Embryonic facial prominence (tissue), 1 donor: ENCODE results near the gene GRIA1.

Experiments used
- DNase-seq: peaks from one replicate; pipeline ENCODE4 v3.0.0-alpha.2; 2016; ENCODE audit errors: extremely low spot score

The GRIA1 gene

DNA sequence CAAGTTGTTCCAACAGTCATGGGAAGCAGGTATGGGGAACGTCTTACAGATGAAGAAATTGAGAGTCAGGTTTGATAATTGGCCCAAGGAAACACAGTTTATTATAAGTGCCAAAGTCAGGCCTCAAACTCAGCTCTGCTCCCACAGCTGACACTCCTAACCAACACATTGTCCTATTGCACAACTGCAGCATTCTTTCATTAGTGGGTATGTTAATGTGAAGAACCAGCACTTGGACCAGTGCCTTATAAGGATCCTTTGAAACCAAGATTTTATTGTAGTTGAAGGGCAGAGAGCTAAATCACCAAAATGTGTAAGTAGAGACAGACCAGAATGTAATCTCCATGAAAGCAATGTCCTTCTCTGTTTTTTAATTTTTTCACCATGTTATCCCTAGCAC lies 56.1 kb downstream of the GRIA1 start:
- DNase-seq, result no peak

DNA sequence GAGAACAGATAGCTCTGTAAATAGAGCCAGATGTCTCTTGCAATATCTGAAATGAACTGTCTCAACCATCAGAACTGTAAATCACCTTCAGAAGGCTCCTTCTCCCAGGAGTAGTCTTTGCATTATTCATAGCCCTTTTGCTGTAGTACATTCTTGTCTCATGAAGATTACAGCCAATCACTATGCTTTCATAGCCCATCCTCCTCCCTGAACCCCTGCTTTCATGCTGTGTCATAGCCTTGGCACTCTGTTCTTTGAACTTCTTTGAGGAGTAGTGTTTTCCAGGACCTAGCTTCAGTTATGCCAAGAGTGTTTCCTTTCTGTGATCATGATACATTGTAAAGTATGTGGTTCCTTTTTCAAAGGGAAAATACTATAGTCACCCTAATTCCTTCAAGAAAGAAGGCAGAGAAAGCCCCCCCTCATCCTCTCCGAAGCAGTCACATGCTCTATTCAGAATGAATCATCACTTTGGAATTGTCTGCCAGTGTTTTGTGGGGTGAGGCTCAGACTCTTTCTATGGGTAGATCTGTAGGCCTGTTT lies 61.1 kb downstream of the GRIA1 start:
- DNase-seq, result no peak

DNA sequence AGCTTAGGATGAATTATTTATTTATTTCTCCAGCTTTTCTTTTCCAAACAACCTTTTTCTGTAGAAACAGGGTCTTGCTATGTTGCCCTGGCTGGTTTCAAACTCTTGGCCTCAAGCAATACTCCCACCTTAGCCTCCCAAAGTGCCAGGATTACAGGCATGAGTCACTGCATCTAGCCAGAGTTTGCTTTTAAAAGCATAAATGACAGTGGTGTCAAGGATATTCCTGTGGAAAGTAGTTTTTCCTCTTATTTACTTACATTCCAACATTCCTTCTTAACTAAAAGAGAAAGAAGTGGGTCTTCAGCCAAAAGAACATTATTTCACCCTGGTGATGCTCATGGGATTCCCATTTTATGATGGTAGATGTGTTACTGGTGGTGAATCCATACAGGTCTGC lies 62.4 kb downstream of the GRIA1 start:
- no peak for DNase-seq

DNA sequence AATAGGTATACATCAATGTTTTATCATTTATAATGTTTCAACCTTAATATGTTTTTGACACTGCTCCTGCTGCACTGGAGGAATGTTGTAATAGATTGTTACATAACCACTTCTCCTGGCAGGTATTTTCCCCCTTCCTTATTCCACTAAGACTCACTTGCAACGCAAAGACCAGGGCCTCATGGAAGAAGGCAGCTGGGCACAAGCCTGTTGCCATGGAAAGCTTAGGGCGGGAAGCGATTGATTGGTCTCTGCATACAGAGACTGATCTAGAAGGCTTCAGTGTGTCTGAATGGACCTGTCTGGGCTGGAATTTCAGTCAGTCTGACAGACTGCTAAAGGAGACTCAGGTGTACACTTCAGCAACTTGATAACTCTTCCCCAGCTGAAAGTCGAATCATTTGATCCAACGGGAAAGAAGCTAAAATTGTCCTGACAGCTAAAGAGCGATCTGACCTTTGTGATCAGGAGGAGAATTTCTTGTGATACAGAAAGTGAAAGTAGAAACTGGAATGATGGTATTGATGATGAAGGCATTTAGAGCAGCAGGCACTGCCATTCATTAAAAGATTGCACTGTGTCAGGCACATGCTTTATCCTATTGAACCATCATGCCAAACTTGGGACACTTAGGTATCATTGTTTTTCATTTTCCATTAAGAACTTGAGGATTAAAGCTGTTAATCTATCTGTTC lies 65.1 kb downstream of the GRIA1 start:
- DNase-seq, result no peak

DNA sequence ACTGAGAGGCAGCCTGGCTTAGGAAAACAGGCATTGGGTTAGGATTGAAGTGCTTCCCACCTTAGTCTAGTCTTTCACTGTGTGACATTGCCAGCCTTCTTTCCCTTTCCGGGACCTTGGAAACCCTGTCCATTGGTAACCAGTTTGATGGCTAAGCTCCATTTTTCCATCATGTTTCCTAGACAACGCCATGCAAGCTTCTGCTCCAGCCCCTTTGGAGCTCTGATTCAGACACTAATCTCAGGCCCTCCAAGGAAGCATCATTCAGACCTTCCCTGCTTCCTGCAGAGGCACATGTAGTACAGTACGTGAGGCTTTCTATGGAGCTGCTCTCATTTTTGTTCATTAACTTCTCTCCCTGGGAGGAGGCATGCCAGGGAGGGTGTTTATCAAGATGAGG lies 68.5 kb downstream of the GRIA1 start:
- no peak for DNase-seq

DNA sequence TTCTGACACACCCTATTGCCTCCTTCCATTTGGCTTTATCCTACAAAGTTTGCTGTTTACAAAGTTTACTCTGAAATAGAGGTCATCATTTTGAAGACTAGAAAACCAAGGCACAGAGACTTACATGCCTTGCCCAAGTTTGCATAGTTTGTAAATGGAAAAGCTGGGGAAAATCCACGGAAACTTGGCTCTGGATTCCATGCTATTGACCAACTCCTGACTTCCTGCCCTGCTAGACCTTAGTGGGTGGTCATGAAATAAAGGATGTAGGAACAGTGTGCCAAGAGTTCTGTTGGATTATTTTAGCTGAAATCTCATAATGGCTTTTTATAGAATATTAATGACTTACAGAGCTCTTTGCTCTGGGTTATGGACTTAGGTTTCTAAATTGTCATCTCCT lies 69.5 kb downstream of the GRIA1 start:
- no peak for DNase-seq

DNA sequence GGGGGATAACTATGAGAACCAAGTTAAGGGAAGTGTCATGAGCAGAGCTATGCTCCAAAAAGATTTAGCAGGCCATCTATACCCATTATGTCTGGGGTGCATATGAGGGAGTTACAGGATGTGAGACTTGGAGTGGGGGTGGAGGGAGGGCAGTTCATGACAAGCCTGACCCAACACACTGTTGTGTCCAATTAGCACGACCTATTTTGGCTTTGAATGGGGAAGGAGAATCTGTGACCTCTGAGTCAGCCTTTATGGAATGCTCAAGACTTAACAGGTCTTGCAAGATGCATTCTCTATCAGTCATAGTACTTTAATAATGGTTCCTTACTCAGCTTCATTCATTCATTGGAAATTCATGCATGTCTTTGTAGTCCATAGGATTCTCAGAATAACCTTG lies 71.7 kb downstream of the GRIA1 start:
- DNase-seq, result no peak

DNA sequence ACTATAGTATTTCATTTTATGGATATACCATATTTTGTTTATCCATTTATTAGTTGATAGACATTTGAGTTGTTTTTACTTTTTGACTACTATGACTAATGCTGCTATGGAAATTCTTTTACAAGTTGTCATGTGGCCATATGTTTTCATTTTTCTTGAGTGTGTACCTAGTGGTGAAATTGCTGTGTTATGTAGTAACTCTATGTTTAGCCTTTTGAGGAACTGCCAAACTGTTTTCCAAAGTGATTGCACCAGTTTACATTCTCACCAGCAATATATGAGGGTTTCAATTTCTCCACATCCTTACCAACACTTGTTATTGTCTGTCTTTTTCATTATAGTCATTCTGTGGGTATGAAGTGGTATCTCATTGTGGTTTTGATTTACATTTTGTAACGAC lies 75.4 kb downstream of the GRIA1 start:
- no peak for DNase-seq

DNA sequence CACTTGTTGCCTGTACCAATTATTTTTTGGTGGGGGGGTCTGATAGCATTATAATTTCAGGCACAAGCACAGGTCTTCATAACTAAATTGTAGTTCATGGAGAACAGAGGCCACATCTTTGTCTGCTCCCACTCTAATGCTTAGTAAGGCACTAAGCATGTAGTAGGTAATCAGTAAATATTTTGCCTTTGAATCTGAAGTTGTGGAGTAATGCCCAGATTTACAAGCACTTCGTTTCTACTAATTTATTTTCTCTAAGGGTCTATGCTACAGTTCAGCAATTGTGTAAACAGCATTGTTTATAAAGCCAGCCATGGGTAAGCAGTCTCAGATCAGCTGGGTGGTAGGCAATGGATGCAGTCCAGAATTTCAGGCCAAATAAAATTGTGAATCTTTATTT lies 78.6 kb downstream of the GRIA1 start:
- no peak for DNase-seq

DNA sequence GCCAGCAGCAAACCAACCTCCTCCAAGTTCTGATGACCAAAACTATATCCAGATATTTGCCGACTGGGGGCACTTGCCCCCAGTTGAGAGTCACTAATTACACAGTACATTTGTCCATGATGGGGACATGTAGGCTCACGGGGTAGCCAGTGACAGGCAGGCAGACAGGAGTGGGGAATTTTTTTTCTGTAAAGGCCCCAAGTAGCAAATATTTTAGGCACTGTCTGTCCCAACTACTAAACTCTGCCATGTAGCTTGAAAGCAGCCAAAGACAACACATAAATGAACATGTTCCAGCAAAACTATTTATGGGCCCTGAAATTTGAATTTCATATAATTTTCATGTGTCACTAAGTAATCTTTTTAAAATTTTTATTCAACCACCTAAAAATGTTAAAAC lies 80.7 kb downstream of the GRIA1 start:
- no peak for DNase-seq

DNA sequence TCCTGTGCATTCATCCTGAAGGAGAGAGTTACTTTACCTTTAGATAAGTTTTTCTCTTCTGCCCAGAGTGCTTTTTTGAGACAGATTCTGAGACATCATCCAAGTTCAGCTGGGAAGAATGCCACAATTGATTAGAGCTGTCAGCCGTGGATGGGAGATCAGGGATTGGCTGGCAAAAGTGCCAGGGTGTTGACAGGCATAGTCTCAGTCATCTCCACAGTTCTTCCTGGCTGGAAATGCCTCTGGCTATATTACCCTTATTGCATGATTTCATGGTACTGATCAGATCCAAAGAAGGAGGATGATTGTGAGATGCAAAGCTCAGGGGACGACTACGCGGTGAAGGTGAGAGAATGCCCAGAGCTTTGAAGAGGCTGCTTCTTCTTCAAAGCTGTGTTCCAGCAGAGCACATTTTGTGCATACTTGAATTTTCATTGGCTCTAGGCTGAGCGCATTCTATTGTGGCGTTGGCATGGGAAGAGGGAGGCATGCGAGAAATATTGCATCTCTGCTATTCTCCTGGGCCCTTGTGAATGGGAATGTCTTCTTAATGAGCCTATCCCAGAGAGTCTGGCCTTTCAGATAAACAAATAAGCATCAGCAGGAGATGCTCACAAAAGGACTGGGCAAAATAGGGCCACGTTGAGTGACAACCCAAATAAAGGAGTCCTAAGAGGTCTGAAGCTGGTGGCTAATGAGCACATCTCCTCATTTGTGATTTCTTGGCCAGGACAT lies 82.1 kb downstream of the GRIA1 start:
- DNase-seq, result no peak

DNA sequence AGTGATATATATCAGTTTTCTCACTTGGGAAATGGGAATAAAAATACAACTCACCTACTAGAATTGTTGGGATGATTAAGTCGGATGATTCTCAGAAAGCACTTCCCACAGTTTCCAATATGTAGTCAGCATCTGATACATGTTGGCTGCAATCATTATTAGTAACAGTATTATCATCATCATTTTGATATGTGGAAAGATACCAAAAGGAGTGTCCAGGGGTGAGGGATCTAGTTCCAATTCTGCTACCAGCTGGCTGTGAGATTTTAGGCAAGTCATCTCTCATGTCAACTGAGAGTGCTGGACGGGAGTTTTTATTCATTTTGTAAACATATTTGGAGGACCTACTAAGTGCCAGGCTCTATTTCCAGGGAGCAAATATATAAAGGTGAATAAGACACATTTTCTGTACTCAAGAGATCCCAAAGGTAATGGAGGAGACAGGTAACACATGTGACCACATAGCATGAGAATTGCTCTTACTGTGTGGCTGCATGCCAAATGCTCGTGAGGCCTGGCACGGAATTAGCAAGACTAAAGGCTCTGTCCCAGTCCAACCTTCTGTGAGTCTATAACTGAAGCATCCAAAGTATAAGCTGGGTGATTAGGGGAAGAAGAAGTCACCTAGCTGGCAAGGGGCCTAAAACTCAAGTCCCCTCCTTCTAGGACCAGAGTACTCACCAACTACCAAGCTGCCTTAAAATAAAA lies 83.0 kb downstream of the GRIA1 start:
- no peak for DNase-seq

DNA sequence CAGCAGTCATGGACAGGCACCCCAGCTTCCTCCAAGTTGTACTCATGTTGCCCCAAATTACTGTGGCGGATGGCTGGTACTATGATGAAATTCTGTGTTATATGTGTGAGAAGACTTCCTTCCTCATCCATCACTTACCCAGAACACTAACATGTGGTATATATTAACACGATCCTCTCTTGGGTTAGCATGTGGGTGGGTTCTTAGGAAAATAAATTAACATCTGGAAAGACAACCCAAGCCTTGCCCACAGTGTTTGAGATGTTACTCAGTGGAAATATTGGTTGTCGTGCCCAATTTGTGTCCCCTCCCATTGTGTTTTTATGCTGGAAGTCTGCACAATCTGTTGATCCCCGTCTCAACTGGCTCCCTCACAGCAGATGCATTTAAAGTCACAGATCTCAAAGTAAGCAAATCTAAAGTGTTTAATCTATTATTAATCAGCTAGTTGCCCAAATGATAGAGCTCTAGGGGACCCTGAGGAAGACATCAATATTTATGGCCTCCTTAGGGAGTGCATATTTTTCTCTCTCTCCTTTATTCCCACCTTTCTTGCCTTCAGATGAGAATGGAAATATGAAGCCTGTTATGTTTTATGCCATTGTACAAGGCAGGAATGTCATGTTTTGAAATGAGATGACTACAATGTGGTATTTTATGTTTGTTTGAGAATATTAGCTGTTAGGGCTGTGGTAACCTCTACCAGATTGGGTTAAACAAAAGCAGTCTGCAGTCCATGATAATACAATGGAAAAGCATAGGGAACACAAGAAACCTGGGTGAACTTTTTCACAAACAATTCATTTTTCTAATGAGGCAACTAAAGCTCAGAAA lies 93.9 kb downstream of the GRIA1 start:
- DNase-seq, result no peak

DNA sequence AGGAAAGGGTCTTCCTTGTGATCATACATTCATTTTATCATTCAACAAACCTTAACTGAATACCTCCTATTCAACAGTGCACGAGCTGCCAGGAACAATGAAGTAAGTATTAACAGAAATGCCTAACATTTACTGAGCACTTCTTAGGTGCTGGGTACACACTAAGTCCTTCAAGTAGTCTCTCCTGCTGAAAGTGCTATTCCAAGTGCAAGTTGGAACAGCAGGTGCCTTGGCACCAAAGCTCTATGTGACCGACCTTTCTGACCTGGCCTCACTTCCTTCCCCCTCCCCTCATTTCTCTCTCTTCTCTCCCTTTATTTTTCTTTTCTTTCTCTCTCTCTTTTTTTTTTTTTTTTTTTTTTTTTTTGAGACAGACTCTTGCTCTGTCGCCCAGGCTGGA lies 94.5 kb downstream of the GRIA1 start:
- no peak for DNase-seq

DNA sequence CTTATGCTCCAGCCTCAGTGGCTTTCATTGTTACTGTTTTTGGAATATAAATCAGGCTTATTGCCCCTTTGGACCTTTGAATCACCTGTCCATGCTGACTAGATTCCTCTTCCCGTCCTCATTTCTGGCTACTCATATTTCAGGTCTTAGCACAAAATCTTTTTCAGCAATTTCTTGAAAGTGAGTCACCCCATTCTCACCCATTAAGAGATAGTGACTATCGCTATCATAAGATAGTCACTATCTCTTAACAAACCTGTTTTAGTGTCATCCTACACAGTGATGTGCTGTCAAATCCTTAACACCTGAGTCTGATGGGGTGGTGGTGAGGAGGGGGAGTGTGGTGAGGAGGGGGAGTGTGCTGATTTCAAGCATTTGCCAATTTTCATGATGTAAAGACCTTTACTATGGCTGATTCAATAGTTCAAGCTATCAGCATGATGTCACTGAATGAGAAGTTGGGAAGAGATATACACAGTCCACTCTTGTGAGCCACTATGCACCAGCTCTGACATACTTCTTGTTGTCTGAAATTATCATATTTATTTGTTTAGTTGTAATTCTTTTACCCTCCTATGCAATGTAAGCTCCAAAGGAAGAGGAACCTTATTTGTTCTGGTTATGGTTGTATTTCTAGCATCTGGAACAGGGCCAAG lies 95.3 kb downstream of the GRIA1 start:
- DNase-seq, result no peak

DNA sequence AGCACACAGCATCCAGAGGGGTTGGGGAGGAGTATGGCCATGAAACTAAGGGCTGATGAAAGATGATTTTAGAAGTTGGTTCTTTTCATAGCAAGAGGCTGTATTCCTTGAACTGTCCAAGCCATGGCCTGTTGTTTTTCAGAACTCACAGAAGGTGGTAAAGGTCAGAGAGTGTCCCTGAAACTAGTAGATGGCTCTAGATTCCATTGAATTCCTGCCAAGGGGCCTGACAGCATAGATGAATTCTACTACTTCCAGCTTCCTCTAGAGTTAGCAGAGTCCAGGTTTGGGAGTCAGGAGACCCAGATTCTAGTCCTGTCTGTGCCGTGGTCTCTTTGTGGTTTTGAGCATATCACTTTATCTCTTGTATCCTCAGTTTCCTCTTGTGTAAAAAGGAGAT lies 101.6 kb downstream of the GRIA1 start:
- DNase-seq, result no peak

DNA sequence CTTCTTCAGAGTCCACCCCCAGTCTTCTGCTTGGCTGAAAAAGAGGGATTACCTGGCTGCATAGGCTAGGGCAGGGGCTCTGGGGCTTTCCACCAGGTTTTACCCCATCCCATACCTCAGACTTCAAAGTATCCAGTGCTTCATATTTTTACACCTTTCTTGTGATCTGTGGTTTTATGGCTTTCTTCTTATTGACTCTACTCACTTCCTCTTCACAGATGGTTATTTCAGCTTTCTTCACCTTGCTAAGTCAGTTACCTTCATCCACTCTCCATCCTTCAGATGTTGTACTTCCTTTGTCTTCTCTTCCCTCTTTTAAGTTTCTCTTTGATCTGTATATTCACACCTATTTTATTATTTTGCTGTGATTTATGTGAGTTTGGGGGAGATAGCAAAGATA lies 104.3 kb downstream of the GRIA1 start:
- DNase-seq, result no peak

DNA sequence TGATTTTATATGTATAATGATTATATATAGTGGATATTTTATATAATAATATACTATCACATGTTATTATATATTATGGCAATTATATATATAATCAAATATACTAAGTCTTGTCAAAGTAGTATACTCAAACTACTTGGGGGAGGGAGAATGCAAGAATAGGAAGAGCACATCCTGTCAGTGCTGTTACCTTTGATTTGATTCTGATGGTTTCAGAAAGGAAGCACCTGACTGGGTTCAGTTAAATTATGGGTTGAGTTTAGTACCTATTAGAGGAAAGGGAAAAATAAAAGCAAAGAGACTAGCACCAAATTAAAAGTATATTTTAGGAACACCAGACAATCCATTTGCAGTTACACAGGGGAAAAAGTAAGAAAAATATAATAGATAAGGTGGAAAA lies 107.6 kb downstream of the GRIA1 start:
- DNase-seq, result no peak

DNA sequence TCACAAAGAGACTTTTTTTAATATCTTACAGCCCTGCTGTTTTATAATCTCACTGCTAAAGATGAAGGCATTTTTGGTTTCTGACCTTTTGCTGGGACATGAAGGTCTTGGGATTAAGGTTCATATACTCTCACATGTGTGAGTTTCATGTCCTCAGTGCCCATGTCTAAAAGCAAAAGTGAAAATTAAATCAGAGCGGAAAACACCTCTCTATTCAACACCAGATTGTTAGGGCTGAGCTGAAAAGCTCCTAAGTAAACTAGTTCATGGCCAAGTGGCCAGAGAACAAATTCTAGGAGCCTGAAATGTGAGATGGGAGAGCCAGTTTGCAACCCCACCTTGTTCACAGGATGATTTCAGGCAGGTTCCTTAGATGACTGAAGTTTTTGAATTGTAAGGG lies 110.9 kb downstream of the GRIA1 start:
- DNase-seq, result no peak

DNA sequence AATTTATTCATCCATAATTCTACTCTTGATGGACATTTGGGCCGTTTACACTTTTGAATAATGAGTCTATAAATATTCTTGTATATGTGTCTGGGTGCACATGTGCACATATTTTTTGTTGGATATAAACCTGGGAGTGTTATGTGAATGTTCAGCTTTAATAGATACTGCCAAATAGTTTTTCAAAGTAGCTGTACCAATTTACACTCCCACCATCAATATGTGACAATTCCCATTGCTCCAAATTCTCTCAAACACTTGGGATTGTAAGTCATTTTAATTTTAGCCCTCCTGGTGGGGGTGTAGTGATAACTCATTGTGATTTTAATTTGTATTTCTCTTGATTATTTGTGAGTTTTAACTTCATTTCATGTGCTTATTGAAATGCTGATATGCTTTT lies 114.9 kb downstream of the GRIA1 start:
- DNase-seq, result no peak

DNA sequence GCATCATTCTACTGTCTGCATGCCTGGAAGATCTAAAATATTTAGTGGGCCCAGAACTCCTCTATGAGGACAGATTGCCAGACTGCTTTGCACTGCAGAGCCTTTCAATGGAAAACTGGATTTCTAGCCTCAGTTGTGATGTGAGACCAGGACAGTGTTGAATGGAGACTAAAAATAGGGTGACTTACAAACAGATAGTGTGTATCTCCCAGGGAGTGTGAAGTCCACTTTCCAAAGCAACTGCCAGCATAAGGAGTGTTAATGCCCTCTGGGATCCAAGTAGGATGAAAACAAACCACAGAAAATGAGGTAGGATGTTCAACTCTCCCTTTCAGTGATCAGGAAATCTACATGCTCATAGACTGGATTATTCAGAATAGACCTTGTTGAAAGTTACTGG lies 119.5 kb downstream of the GRIA1 start:
- DNase-seq, result no peak
